ENCODE results near the gene IL18BP.

Gene IL18BP

DNA sequence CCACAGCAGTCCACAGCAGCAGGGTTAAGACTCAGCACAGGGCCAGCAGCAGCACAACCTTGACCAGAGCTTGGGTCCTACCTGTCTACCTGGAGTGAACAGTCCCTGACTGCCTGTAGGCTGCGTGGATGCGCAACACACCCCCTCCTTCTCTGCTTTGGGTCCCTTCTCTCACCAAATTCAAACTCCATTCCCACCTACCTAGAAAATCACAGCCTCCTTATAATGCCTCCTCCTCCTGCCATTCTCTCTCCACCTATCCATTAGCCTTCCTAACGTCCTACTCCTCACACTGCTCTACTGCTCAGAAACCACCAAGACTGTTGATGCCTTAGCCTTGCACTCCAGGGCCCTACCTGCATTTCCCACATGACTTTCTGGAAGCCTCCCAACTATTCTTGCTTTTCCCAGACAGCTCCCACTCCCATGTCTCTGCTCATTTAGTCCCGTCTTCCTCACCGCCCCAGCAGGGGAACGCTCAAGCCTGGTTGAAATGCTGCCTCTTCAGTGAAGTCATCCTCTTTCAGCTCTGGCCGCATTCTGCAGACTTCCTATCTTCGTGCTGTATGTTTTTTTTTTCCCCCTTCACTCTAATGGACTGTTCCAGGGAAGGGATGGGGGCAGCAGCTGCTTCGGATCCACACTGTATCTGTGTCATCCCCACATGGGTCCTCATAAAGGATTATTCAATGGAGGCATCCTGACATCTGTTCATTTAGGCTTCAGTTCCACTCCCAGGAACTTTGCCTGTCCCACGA, 3.3 kb downstream of the IL18BP start:
- Histone ChIP-seq H3K9ac (ENCODE audit: low read length) (no peak overlapping the region), H4K20me1 (ENCODE audit: low read depth, low read length) (no peaks in the 10 kb centered on the region), H3K27me3 (ENCODE audit: low read length) (no peaks in the 10 kb centered on the region), H3K4me2 (ENCODE audit: low read depth, low read length, poor library complexity, severe bottlenecking) (no peak overlapping the region), H3K9me2 (replicated peaks; ENCODE audit: insufficient read depth, low read length) (no peaks in the 10 kb centered on the region), H2AFZ (ENCODE audit: low read depth, low read length, severe bottlenecking) (no peak overlapping the region), H3K79me2 (ENCODE audit: insufficient read depth, low read length) (no peaks in the 10 kb centered on the region), H3F3A (ENCODE audit: insufficient read depth) (0 out of 2 replicates have a peak, but pooled peaks cover 10% of the 10 kb centered on the region), H3K36me3 (ENCODE audit: low read length) (no peaks in the 10 kb centered on the region), H3K9me3 (ENCODE audit: insufficient read depth, low read length) (no peaks in the 10 kb centered on the region), H3K27ac (ENCODE audit: low read depth, low read length) (no peak overlapping the region), H3K4me3 (ENCODE audit: insufficient read depth, low read length, poor library complexity, severe bottlenecking) (no peak overlapping the region)
- TF ChIP-seq, protein P1, sequence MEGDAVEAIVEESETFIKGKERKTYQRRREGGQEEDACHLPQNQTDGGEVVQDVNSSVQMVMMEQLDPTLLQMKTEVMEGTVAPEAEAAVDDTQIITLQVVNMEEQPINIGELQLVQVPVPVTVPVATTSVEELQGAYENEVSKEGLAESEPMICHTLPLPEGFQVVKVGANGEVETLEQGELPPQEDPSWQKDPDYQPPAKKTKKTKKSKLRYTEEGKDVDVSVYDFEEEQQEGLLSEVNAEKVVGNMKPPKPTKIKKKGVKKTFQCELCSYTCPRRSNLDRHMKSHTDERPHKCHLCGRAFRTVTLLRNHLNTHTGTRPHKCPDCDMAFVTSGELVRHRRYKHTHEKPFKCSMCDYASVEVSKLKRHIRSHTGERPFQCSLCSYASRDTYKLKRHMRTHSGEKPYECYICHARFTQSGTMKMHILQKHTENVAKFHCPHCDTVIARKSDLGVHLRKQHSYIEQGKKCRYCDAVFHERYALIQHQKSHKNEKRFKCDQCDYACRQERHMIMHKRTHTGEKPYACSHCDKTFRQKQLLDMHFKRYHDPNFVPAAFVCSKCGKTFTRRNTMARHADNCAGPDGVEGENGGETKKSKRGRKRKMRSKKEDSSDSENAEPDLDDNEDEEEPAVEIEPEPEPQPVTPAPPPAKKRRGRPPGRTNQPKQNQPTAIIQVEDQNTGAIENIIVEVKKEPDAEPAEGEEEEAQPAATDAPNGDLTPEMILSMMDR (IDR thresholded peaks at IDR 0.05; ENCODE audit: insufficient read depth, low read length, poor library complexity, severe bottlenecking), result no peak
- TF ChIP-seq EZH2phosphoT487 (conservative IDR thresholded peaks at IDR 0.05; ENCODE audit: low read length), result no peak

DNA sequence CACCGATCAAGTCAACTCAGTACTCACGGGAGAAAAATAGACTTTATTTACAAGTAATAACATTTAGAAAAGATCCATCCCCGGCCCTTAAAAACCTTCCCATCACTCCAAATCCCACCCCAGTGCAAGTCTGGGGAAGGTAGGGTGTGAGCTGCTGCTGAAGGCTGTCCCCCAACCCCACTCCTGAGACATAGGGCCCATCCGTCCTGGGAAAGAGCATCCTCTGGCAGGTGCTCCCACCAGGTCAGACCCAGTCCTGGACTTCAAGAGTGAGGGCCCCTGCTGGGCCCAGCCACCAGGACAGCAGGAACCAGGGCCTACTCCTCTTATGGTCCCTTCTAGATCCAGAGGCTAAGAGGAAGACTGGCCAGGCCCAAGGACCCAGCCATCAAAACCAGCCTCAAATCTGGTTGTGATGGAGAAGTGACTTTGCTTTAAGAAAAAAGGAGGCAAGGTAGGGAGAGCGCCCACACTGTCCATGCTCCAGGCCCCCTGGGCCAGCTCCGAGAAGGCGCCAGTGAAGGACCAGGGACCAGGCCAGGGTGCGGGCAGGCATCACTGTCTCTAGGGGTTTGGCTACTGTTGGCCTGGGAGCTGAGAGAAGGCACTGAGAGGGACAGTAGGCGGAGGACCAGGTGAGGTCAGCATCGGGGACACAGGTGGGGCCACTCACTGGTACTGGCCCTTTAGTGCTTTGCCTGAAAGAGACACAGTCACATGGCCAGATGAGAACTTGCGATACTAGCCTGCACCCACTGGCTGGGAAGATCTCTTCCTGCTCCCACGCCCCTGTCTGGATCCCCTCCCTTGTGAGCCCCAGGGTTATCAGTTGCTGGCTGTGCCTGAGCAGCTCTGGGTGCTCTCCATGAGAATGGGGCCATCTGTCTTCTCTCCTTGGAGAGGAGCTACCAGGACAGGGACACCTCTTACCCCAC, 4.4 kb downstream of the IL18BP start:
- Histone ChIP-seq H3K4me3 (ENCODE audit: insufficient read depth, low read length, poor library complexity, severe bottlenecking) (no peak overlapping the region), H3K79me2 (ENCODE audit: insufficient read depth, low read length) (no peaks in the 10 kb centered on the region), H3K27me3 (ENCODE audit: low read length) (no peaks in the 10 kb centered on the region), H3K36me3 (ENCODE audit: low read length) (peaks cover 3% of the 10 kb centered on the region; the same call in 1 of the 2 replicates), H3K9me2 (replicated peaks; ENCODE audit: insufficient read depth, low read length) (no peaks in the 10 kb centered on the region), H3K9ac (ENCODE audit: low read length) (no peak overlapping the region), H3K9me3 (ENCODE audit: insufficient read depth, low read length) (no peaks in the 10 kb centered on the region), H3F3A (ENCODE audit: insufficient read depth) (0 out of 2 replicates have a peak, but pooled peaks cover 10% of the 10 kb centered on the region), H3K4me2 (ENCODE audit: low read depth, low read length, poor library complexity, severe bottlenecking) (no peak overlapping the region), H4K20me1 (ENCODE audit: low read depth, low read length) (no peaks in the 10 kb centered on the region), H2AFZ (ENCODE audit: low read depth, low read length, severe bottlenecking) (no peak overlapping the region), H3K27ac (ENCODE audit: low read depth, low read length) (no peak overlapping the region)
- TF ChIP-seq EZH2phosphoT487 (conservative IDR thresholded peaks at IDR 0.05; ENCODE audit: low read length), result no peak
- TF ChIP-seq, protein P1 (IDR thresholded peaks at IDR 0.05; ENCODE audit: insufficient read depth, low read length, poor library complexity, severe bottlenecking), result no peak

DNA sequence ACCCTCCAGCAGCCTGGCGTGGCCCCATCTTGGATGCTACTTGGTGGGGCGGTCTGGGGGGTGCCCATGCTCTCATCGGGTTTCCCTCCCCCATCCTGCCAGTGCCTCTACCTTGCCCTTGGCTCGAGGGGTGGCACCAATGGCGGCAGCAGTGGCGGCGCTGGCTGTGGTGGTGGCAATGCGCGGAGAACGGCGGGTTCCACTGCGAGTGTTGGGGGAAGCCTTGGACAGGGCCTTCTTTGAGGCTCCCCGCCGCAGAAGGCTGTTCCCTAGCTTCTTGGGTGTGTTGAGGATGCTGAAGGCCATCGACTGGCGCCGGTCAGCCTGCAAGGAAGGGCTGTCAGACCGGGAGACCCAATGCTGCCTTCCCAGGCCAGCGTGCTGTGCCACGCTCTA, 5.1 kb downstream of the IL18BP start:
- Histone ChIP-seq H3K4me3 (ENCODE audit: insufficient read depth, low read length, poor library complexity, severe bottlenecking) (no peak overlapping the region), H3K79me2 (ENCODE audit: insufficient read depth, low read length) (no peaks in the 10 kb centered on the region), H3F3A (ENCODE audit: insufficient read depth) (0 out of 2 replicates have a peak, but pooled peaks cover 10% of the 10 kb centered on the region), H3K9me2 (replicated peaks; ENCODE audit: insufficient read depth, low read length) (no peaks in the 10 kb centered on the region), H4K20me1 (ENCODE audit: low read depth, low read length) (no peaks in the 10 kb centered on the region), H3K36me3 (ENCODE audit: low read length) (peaks cover 8% of the 10 kb centered on the region; the same call in 1 of the 2 replicates), H3K4me2 (ENCODE audit: low read depth, low read length, poor library complexity, severe bottlenecking) (no peak overlapping the region), H3K27ac (ENCODE audit: low read depth, low read length) (no peak overlapping the region), H3K27me3 (ENCODE audit: low read length) (no peaks in the 10 kb centered on the region), H2AFZ (ENCODE audit: low read depth, low read length, severe bottlenecking) (no peak overlapping the region), H3K9ac (ENCODE audit: low read length) (no peak overlapping the region), H3K9me3 (ENCODE audit: insufficient read depth, low read length) (no peaks in the 10 kb centered on the region)
- no peak for TF ChIP-seq EZH2phosphoT487 (conservative IDR thresholded peaks at IDR 0.05; ENCODE audit: low read length)
- TF ChIP-seq, protein P1 (IDR thresholded peaks at IDR 0.05; ENCODE audit: insufficient read depth, low read length, poor library complexity, severe bottlenecking), result no peak
